AML-193 (cell line): ENCODE data around the gene RBM6.

Source experiments
- DNase-seq, 2 experiments: peaks; one replicate each; lab custom pipeline; 2025; lab: John Stamatoyannopoulos, UW

Gene RBM6

GRCh38 chr3:50095352-50095998 lies 155.5 kb downstream of the RBM6 start:
- DNase-seq: no peak

- no peak for DNase-seq
Observed at GRCh38 chr3:50100386-50100785, 160.4 kb downstream of the RBM6 start.

GRCh38 chr3:50100956-50101845 lies 161.3 kb downstream of the RBM6 start:
- no peak for DNase-seq

GRCh38 chr3:50102558-50102957 lies 162.6 kb downstream of the RBM6 start:
- no peak for DNase-seq

- DNase-seq: no peak
Observed at GRCh38 chr3:50111757-50112156, 171.8 kb downstream of the RBM6 start.

GRCh38 chr3:50112462-50112861 lies 172.5 kb downstream of the RBM6 start:
- DNase-seq: no peak

GRCh38 chr3:50117120-50117519 lies 177.2 kb downstream of the RBM6 start:
- no peak for DNase-seq

GRCh38 chr3:50118237-50118636 lies 178.3 kb downstream of the RBM6 start:
- no peak for DNase-seq

- DNase-seq: no peak
Observed at GRCh38 chr3:50119786-50120185, 179.8 kb downstream of the RBM6 start.

GRCh38 chr3:50120364-50121071 lies 180.6 kb downstream of the RBM6 start:
- no peak for DNase-seq

GRCh38 chr3:50121072-50122032 lies 181.4 kb downstream of the RBM6 start:
- peak; percentile 62 to 77 for DNase-seq

- no peak for DNase-seq
Observed at GRCh38 chr3:50122071-50122470, 182.1 kb downstream of the RBM6 start.

GRCh38 chr3:50122661-50123391 lies 182.9 kb downstream of the RBM6 start:
- no peak for DNase-seq

GRCh38 chr3:50123394-50124051 lies 183.6 kb downstream of the RBM6 start:
- DNase-seq: no peak

- no peak for DNase-seq
Observed at GRCh38 chr3:50124052-50124799, 184.3 kb downstream of the RBM6 start.

- no peak for DNase-seq
Observed at GRCh38 chr3:50124800-50125178, 184.8 kb downstream of the RBM6 start.

GRCh38 chr3:50125541-50126286 lies 185.8 kb downstream of the RBM6 start:
- DNase-seq: no peak

GRCh38 chr3:50126287-50127211 lies 186.6 kb downstream of the RBM6 start:
- no peak for DNase-seq
